A204.1 (cell line): Measurements from ENCODE around the gene HEXD.
"Not testable (repeated sequence)": the region's sequence is repeated elsewhere in the genome, so short reads cannot be mapped to it uniquely, and the experiment has no call there.

ENCODE experiments used
- FAIRE-seq: peaks from 2 replicates; lab custom pipeline; 2012; peaks lifted over from hg19 to GRCh38; lab: Jason Lieb, UNC

Gene HEXD

DNA sequence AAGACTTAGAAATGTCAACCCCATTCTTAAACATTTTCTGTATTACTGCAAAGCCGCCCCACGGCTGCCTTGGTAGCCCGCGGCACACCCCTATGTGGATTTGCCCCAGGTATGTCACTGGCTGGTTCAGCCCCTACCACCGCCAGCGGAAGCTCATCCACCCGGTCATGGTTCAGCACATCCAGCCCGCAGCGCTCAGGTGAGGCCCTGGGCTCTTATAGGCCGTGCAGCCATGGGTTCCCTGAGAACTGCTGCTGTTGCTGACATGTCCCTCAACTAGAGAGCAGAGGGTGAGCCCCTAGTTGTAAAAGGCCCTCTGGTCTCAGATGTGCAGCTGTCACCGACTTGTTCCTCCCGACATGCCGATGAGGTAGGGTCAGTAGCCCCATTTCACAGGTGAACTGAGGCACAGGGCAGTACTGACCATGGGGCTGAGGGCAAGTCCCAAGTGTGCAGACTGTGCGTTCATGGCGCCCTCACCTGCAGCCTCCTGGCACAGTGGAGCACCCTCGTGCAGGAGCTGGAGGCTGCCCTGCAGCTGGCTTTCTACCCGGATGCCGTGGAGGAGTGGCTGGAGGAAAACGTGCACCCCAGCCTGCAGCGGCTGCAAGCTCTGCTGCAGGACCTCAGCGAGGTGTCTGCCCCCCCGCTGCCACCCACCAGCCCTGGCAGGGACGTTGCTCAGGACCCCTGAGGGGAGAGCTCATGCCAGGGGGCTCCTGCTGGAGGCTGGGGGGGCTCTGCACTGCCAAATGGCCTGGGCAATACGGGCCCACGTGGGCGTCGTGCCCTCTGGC lies 23.7 kb downstream of the HEXD start:
- FAIRE-seq = no peak

DNA sequence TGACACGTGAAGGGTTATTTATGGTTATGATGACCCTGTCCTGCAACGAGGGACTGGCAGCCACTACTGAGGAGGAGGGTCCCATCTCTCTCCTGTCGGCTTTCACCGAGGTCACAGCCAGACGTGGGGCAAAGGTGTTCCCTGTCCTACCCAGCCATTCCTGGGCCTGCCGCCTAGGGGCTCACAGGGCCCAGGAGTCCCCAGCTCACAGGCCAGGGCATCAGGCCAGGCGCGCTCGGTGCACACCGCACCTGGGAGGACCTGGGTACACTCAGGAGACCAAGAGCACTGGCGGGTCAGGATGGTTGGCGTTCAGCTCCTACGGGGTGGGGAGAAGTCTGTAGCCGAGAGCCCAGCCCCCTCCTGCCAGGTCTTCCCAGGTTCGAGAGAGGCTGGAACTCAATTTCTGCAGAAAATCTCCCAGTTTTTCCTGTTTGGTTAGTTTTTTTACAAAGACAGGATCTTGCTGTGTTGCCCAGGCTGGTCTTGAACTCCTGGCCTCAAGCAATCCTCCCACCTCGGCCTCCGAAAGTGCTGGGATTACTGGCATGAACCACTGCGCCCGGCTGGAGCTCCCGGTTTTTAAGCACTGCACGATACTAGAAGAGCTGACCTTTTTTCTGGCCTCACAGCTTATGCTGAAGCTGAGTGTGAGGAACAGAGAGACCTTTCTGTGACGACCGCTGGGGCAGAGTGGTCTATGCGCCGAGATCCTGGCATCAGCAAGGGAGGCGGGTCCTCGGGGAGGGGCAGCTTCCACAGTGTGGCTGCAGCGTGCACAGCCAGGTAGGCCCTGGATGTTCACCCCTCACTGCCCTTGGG lies 24.7 kb downstream of the HEXD start:
- FAIRE-seq = no peak

DNA sequence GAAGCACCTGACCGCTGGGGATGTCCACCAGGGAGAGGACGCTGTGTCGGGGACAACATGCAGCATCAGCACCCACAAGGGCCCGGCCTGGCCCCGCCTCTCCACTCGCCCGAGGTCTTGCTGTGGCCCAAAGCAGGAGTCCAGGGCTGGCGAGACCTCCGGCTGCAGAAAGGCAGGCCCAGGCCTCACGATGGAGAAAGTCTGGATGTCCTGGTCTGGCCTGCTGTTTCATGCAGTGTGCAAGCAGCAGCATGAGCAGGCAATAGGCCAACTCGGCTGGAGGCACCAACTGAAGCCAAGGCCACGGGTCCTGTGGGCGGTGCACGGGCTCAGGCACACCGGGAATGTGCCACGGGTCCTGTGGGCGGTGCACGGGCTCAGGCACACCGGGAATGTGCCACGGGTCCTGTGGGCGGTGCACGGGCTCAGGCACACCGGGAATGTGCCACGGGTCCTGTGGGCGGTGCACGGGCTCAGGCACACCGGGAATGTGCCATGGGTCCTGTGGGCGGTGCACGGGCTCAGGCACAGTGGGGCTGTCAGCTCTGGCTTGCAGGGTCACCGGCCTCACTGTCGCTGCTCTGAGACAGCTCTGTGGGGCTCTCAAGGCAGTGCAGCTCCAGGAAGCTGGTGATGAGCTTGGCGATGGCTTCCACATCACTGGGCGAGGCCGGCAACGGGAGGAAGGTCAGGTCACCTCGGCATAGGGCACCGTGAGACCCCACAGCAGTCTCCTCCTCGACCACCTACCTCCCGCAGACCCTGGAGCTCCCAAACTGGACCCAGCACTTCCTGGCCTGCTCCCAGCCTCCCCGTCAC lies 25.5 kb downstream of the HEXD start:
- no peak for FAIRE-seq

DNA sequence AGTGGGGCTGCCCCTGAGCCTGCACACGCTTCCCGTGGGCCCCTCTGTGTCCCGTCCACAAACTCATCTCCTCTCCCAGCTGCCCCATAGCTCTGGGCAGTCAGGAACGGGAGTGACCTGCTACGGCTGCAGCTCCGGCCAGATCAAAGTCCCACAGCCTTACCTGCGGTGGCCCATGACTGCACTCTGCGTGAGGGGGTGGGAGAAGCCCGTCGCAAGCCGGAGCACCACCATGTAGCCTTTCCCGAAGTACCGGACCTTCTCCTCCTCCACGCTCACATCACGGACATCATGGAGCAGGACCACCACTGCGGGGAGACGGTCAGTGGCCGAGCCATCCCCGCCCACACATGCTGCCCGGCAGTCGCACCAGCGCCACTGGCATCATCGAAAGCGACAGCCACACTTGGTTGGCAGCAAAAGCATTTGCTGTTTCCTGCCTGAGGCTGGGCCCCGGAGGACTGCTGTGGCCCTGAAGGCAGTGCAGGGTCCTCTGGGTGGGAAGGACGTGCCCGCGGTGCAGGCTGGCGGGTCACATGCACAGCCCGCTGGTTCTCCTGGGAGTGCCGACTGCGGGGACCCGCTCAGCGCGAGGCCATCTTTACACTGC lies 26.2 kb downstream of the HEXD start:
- FAIRE-seq = no peak

DNA sequence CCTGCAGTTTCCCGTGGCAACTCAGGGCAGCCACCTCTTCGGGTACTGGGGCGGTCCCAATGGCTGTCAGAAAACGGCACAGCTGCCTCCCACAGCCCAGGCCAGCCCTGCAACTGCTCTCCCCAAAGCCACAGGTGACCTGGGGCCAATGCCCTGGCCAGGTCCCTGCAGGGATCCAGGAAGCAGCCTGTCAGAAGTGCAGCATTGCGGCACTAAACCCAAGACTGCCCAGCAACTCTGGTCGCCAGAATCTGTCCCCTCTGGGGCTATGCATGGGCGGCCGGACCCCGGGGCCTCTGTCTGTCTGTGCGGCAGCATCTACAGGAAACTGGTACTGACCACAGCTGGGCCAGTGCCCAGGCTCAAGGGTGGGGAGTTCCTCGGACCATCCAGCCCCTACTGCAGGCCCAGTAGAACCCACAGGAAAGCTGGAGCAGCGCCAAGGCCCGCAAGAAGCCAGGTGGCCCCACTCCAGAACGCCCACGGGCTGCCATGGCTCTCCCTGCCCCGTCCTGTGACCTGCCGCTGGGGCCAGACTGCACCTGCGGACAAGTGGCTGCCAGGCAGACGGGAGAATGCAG lies 26.9 kb downstream of the HEXD start:
- FAIRE-seq = no peak

DNA sequence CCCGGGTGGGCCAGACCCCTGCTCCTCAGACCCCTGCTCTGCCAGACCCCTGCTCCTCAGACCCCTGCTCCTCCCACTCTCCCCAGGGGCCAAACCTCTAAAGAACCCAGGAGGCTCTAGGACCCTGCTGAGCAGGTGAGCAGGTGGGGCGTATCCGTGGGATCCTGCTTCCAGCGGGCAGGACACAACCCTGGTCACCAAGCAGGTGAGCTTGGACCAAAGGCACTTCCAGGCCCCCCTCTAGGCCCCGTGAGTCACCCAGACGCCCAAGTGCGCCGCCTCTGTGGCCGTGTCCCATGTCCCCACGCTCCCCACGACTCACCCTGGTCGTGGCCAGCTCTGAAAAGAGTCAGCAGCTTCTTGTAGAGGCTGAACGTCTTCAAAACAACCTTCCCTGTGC lies 27.4 kb downstream of the HEXD start:
- FAIRE-seq = no peak

DNA sequence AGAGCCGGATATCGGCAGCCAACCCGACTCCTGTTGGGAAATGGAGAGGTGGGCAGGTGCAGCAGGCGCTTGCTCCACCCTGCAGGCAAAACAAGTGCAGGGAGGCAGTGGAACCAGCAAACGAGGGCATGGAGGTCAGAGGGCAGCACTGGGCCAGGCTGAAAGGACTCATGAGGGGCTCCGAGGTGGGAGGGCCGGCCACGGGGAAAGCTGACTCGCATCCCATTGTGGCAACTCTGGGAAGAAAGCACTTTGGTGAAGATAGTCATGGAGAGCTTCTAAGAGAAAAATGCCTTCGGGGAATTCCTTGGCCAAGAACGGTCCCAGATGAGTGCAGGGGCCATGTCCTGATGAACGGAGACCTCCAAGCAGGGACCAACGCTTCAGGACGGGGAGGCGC lies 28.0 kb downstream of the HEXD start:
- no peak for FAIRE-seq

DNA sequence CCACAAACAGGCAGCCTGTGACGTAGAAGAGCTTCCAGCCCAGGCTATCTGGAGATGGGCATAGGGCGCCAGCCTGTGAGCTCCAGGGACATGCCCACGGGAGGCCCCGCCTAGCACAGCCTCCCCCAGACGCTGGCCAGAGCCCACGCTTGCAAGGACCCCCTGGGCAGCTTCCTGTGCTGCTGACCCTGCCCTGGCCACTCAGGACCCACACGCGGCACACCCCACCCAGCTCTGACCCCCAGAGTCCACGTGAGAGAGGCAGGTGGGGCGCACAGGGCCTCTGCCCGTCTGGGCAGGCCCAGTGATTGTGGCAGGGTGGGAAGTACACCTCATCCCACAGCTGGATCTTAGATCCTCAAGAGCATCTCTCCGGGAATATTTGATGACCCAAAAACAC lies 28.5 kb downstream of the HEXD start:
- no peak for FAIRE-seq

DNA sequence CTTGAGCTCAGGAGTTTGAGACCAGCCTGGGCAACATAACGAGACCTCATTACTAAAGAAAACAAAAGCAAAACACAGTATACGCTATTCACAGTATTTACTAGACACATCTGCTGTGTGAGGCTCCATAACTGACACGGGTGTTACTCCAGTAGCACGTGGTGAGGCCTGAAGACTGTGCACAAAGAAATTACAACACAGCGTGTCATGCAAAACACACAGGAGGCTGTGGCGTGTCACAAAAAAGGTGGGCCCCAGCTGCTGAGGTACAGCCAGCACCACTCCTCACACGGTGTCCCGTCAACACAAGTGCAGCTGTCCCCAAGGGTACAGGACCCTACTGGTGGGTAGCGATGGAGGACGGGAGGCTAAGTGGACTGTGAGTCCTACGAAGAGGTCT lies 29.7 kb downstream of the HEXD start:
- no peak for FAIRE-seq

DNA sequence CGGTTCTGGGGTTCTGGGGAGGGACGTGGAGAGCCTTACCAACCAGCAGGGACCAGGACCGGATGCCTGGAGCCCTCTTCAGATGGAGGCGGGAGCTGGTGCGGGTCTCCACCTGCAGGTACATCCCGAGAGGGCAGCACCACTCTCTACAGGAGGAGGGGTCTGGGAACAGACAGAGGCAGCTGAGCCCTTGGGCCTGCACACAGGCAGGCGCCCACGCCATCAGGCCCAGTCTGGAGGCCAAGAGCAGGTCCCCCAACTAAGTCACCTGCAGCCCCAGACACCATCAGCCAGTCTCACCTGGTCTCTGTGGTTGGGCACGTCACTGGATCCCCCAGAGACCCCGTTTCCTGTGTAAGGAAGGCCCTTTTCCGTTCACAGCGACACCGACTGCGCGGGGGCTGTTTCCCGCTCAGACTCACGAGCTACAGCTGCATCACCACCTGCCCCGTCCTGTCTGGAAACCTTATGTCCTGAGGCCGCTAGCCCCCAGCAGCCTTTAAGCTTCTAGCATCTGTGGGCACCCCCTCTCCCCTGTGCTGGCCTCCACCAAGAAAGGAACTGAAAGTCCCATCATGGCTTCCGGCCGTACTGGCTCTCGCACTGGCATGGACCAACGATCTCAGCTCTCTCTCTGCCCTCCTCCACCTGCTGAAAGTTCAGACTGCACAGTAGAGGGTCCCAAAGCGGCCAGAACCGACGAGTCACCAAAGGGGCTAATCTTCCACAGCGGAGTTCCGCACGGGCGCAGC lies 31.2 kb downstream of the HEXD start:
- FAIRE-seq = no peak

DNA sequence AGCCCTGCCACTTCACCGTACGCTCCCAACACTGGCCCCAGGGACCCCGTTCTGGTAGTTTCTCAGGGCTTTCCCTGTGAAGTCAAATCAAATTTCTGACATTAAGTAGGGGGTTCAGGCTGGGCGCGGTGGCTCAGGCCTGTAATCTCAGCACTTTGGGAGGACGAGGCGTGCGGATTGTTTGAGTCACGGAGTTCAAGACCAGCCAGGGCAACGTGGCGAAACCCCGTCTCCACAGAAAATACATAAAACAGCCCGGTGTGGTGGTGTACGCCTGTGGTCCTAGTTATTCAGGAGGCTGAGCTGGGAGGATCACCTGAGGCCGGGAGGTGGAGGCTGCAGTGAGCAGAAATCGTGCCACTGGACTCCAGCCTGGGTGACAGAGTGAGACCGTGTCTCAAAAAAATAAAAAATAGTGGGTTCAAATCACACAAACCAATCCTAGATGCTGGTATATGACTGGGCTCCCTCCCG lies 31.8 kb downstream of the HEXD start:
- no peak for FAIRE-seq

DNA sequence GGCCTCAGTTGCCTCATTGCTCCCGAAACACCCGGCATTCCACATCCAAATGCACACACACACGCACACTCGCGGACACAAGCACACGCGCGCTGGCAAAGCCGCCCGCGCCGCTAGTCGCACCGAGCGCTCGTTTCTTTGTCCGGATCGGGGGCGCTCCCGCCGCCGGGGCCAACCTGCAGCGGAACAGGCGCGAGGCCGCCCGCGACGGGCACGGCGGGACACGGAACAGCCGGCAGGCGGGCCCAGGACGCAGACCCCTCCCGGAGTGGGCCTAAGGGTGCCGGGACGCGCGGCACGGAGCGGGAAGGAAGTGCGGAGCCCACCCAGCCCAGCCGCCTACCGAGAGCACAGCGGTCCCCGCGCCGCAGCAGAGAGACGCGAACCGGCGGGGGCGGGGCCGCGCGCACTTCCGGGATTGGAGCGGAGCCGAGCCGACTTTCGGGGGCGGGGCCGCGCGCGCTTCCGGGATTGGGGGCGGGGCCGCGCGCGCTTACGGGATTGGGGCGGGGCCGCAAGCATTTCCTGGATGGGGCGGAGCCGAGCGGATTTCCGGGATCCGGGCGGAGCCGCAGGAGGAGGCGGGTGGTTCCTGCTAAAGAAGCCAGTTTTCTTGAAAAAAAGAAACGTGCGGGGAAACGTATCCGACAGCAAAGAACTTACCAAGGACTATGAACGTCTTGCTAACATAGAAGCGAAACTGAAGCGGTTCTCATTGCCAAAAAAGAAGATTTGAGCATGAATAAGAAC lies 32.4 kb downstream of the HEXD start, which contains the start of gene CYBC1:
CYBC1 (minus strand) TSS at position 396 of the 750 bp plus-strand sequence. CDS start 1,498 bp downstream, outside the sequence.
- no peak for FAIRE-seq

DNA sequence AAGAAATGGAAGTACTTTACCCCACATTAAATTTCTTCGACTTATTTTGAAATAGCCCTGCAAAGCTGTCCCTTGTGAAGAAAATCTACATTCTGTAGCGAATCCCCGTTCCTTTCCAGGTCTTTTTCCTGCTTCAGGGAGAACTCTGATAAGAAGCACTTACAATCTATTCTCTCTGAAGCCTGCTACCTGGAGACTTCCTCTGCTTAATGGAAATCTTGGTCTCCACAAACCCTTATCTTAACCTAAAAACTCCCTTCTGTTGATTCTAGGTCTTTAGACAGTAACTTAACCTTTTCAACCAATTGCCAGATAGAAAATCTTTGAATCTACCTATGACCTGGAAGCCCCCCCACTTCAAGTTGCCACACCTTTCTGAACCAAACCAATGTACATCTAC lies 34.0 kb downstream of the HEXD start:
- no peak for FAIRE-seq

DNA sequence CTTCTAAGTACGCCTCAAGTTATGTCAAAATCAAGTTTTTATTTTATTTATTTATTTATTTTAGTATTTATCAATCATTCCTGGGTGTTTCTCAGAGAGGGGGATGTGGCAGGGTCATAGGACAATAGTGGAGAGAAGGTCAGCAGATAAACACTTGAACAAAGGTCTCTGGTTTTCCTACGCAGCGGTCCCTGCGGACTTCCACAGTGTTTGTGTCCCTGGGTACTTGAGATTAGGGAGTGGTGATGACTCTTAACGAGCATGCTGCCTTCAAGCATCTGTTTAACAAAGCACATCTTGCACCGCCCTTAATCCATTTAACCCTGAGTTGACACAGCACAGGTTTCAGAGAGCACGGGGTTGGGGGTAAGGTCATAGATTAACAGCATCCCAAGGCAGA lies 35.0 kb downstream of the HEXD start:
- FAIRE-seq = not testable (repeated sequence)

DNA sequence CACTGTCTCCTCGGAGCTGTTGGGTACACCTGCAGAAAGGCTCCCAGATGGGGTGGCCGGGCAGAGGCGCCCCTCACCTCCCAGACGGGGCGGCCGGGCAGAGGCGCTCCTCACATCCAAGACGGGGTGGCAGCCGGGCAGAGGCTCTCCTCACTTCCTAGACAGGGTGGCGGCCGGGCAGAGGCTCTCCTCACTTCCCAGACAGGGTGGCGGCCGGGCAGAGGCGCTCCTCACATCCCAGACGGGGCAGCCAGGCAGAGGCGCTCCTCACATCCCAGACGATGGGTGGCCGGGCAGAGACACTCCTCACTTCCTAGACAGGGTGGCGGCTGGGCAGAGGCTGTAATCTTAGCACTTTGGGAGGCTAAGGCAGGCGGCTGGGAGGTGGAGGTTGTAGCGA lies 35.6 kb downstream of the HEXD start:
- not testable (repeated sequence) for FAIRE-seq

DNA sequence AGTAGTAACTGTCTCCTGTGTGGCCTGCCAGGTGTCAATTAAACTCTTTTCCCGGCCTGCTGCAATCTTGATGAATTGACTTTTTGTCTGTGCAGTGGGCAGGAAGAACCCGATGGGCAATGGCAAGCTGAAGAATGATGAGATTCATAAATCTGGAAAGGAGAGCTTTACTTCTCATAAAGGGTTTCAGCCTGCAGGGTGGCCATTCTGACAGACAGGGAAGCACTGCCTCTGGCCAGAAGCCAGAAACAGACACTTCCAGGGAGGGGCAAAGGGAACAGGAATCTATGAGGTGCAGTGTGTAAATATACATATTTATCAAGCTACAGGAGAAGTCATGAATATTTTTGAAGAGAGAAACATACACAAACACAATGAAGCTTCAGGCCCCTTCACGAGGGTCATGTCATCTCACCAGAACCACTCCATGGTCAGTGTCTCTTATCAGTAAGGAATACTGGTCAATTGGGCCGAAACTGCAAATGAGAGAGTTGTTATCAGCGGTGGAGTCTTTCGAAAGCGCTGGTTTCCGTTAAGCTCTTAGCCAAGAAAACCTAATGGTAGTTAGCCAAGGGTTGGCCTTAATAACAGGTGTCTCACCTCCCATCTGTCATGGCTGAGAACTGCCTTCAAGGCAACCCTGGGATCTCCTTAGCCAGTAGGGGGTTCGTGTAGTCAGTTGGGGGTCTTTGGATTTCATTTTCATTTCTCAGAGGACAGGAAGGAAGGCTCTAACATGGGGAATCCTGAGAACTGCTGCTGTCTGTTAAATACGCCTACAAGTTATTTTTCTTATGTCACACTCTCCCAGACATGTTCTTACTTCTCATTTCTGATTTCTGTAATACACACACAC lies 39.2 kb downstream of the HEXD start:
- FAIRE-seq = no peak

DNA sequence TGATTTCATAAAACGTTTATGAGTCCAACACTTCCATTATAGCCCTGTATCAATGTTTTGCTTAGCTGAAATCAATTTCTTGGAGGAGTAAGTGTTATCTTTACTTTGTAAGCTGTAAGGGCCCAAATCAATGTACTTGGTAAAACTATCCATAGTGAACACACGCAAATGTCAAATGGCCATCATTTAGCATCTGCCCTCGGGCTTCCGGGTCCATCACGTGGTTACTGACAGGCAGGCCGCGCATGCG lies 39.7 kb downstream of the HEXD start:
- peak; percentile 46 for FAIRE-seq

DNA sequence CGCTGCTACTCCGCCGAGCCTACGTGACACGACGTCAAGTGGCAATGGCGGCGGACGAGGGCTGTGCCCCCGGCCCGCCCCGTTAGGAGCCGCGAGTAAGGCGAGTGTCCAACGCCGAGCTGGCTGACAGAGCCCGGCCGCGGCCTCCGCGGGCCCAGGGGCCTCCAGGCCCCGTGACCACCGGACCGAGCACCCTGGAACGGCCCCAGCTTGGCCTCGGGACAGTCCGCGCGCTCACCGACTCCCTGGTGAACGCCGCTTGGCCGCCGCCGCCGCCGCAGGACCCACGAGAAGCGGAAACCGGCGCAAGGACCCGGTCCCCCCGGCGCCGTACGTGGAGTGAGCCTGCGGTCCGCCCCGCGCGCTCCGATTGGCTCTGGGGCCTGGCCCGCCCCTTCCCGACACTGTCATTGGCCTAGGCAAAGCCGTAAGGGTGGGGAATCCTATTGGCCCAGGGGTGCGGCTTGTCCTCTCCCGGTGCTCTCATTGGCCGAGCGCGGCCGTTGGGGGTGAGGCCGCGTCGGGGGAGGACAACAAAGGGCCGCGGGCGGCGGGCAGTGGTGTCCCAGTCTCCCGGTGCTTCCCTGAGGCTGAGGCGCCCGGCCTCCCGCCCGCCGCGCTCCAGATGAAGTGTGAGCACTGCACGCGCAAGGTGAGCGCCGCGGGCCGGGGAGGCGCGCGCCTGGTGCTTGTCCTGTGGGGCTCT lies 40.2 kb downstream of the HEXD start, which contains the start of gene NARF:
NARF (plus strand) TSS at position 563 of the 706 bp plus-strand sequence; CDS start at position 626, 63 bp downstream.
- peak; percentile 86 for FAIRE-seq
